Erythroblast (primary cell): ENCODE data around the gene SSX2IP.

Experiments used
- DNase-seq, 2 experiments: peaks; one replicate each; lab custom pipeline; 2025; lab: John Stamatoyannopoulos, UW
- GATA1 ChIP-seq: IDR thresholded peaks from 2 replicates; pipeline ENCODE4 v1.6.1; 2011; ENCODE audit warnings: low read depth, mild to moderate bottlenecking, control low read depth, low read length, moderate library complexity
- POLR2A ChIP-seq: IDR thresholded peaks from 2 replicates; pipeline ENCODE4 v1.6.1; 2011; ENCODE audit warnings: mild to moderate bottlenecking, low read length

SSX2IP gene

GRCh38 chr1:84721152-84721551 lies 30.9 kb upstream of the SSX2IP start:
- peak; percentile 47 to 65 for DNase-seq
- TF ChIP-seq POLR2A, result no peak
- no peak for TF ChIP-seq GATA1

GRCh38 chr1:84720221-84720780 lies 30.0 kb upstream of the SSX2IP start:
- no peak for DNase-seq
- TF ChIP-seq GATA1 (no peak), POLR2A (no peak)

- DNase-seq, result no peak
- TF ChIP-seq GATA1 (no peak), POLR2A (no peak)
Observed at GRCh38 chr1:84719543-84720217, 29.4 kb upstream of the SSX2IP start.

- no peak for TF ChIP-seq GATA1
- no peak for TF ChIP-seq POLR2A
- DNase-seq, result no peak
Observed at GRCh38 chr1:84715342-84716019, 25.2 kb upstream of the SSX2IP start.

GRCh38 chr1:84712276-84712874 lies 22.1 kb upstream of the SSX2IP start:
- DNase-seq, result no peak
- TF ChIP-seq POLR2A, result no peak
- TF ChIP-seq GATA1, result no peak

- no peak for TF ChIP-seq POLR2A
- TF ChIP-seq GATA1, result no peak
- DNase-seq, result no peak
Observed at GRCh38 chr1:84711869-84712268, 21.6 kb upstream of the SSX2IP start.

- no peak for TF ChIP-seq GATA1
- no peak for DNase-seq
Observed at GRCh38 chr1:84711121-84711520, 20.9 kb upstream of the SSX2IP start.

GRCh38 chr1:84709131-84709530 lies 18.9 kb upstream of the SSX2IP start:
- TF ChIP-seq POLR2A, result no peak
- no peak for TF ChIP-seq GATA1
- peak; percentile 12 to 50 for DNase-seq

- DNase-seq, result no peak
- TF ChIP-seq GATA1, result no peak
- no peak for TF ChIP-seq POLR2A
Observed at GRCh38 chr1:84708031-84708430, 17.8 kb upstream of the SSX2IP start.

- no peak for DNase-seq
- no peak for TF ChIP-seq POLR2A
- TF ChIP-seq GATA1, result no peak
Observed at GRCh38 chr1:84705513-84705912, 15.3 kb upstream of the SSX2IP start.

GRCh38 chr1:84704872-84705417 lies 14.7 kb upstream of the SSX2IP start:
- DNase-seq, result no peak

GRCh38 chr1:84703431-84703830 lies 13.2 kb upstream of the SSX2IP start:
- DNase-seq, result no peak
- no peak for TF ChIP-seq GATA1
- no peak for TF ChIP-seq POLR2A

More at GRCh38 chr1:84704872-84705417, 14.7 kb upstream of the SSX2IP start:
- TF ChIP-seq POLR2A (no peak), GATA1 (no peak)

- DNase-seq, result no peak
- TF ChIP-seq POLR2A (no peak), GATA1 (no peak)
Observed at GRCh38 chr1:84702143-84702542, 11.9 kb upstream of the SSX2IP start.

GRCh38 chr1:84701376-84701775 lies 11.1 kb upstream of the SSX2IP start:
- TF ChIP-seq GATA1 (no peak), POLR2A (no peak)
- DNase-seq, result no peak

GRCh38 chr1:84700070-84700469 lies 9.8 kb upstream of the SSX2IP start:
- TF ChIP-seq POLR2A (no peak), GATA1 (no peak)
- DNase-seq, result peak; percentile 13 to 17
